A549 (cell line): ENCODE measurements around the gene PNMA5. TPM values are rescaled to one million over a fixed set of nuclear protein-coding genes. Genes with fewer than 3 reads are reported as not detected.

Experiments
- ATAC-seq, 2 experiments: fragments of 200-7000 bp in 1 of 2; fragments of >200 bp in 1 of 2; cut with Nextera tagmentation in 1 of 2; cut with Tn5 transposase in 1 of 2; 3 replicates each; pipeline versions ENCODE4 v1.8.0 to v1.9.1; 2018 to 2020; ENCODE audit warnings: mild to moderate bottlenecking in 1 of 2, moderate library complexity in 1 of 2
- CTCF ChIA-PET: fragments of 300-600 bp; sonication (Branson Sonifier 250); formaldehyde crosslinking; extraction: SDS; loops from one replicate; lab custom pipeline; 2021; ENCODE audit warnings: antibody characterized with exemption, inconsistent platforms; lab: Yijun Ruan, JAX
- POLR2A ChIA-PET: fragments of 350-600 bp; formaldehyde crosslinking; extraction: SDS; loops from one replicate; lab custom pipeline; 2021; ENCODE audit warnings: antibody characterized with exemption, inconsistent platforms; lab: Yijun Ruan, JAX
- DNase-seq, 2 experiments: peaks; one replicate each; pipeline versions ENCODE4 v3.0.0 to v3.0.0-alpha.2; 2011 to 2016; ENCODE audit warnings: low read depth in 1 of 2, low spot score in 1 of 2
- FAIRE-seq: peaks from 2 replicates; lab custom pipeline; 2011; peaks lifted over from hg19 to GRCh38; lab: Jason Lieb, UNC
- H3K27ac ChIP-seq, 2 experiments: fragments of >200 bp; sonication (Bioruptor Twin); formaldehyde crosslinking; 3 replicates each; pipeline ENCODE4 v1.5.1; 2016 to 2017
- H3K4me1 ChIP-seq: fragments of >200 bp; sonication (Bioruptor Twin); formaldehyde crosslinking; 3 replicates; pipeline ENCODE4 v1.6.1; 2016
- H3K4me2 ChIP-seq: fragments of >200 bp; sonication (Bioruptor Twin); formaldehyde crosslinking; 3 replicates; pipeline ENCODE4 v1.6.1; 2016
- H3K4me3 ChIP-seq: fragments of >200 bp; sonication (Bioruptor Twin); formaldehyde crosslinking; 3 replicates; pipeline ENCODE4 v1.5.1; 2016
- H3K9me3 ChIP-seq: fragments of >200 bp; sonication (Bioruptor Twin); formaldehyde crosslinking; 3 replicates; pipeline ENCODE4 v1.6.1; 2016
- CBX8 ChIP-seq: fragments of 200-600 bp; sonication (generic); IDR thresholded peaks from 2 replicates; pipeline ENCODE4 v1.6.1; 2016
- CTCF ChIP-seq: fragments of >200 bp; sonication (Bioruptor Twin); formaldehyde crosslinking; IDR thresholded peaks from 3 replicates; pipeline ENCODE4 v1.5.1; 2016
- EHF ChIP-seq: fragments of 250-450 bp; sonication (Bioruptor Pico); IDR thresholded peaks from 2 replicates; pipeline ENCODE4 v1.5.0; 2020; ENCODE audit warnings: mild to moderate bottlenecking
- EHMT2 ChIP-seq: fragments of 200-600 bp; sonication (generic); IDR thresholded peaks from 2 replicates; pipeline ENCODE4 v1.6.1; 2016; ENCODE audit warnings: antibody characterized with exemption, low read depth, mild to moderate bottlenecking, moderate library complexity
- ESRRA ChIP-seq: fragments of 150-350 bp; IDR thresholded peaks from 2 replicates; pipeline ENCODE4 v1.6.1; 2014; ENCODE audit warnings: mild to moderate bottlenecking, low read length, borderline replicate concordance
- FOSL2 ChIP-seq, 2 experiments: fragments of 450-650 bp in 1 of 2; fragments of >200 bp in 1 of 2; sonication (Bioruptor Twin) in 1 of 2; formaldehyde crosslinking; IDR thresholded peaks; 2 replicates each; pipeline versions ENCODE4 v1.5.0 to v1.6.1; 2016 to 2020; ENCODE audit warnings: mild to moderate bottlenecking in 1 of 2, moderate library complexity in 1 of 2
- GATA3 ChIP-seq: IDR thresholded peaks from 2 replicates; pipeline ENCODE4 v1.6.1; 2012; ENCODE audit warnings: borderline replicate concordance
- HOXA7 ChIP-seq: fragments of 250-450 bp; sonication (Bioruptor Pico); IDR thresholded peaks from 2 replicates; pipeline ENCODE4 v1.5.0; 2020; ENCODE audit warnings: mild to moderate bottlenecking, moderate library complexity
- HOXB5 ChIP-seq: fragments of 250-450 bp; sonication (Bioruptor Pico); IDR thresholded peaks from 2 replicates; pipeline ENCODE4 v1.5.0; 2020; ENCODE audit warnings: mild to moderate bottlenecking, moderate library complexity
- JUNB ChIP-seq: fragments of >200 bp; sonication (Bioruptor Twin); formaldehyde crosslinking; IDR thresholded peaks from 2 replicates; pipeline ENCODE4 v1.6.1; 2016
- KDM5A ChIP-seq: fragments of 200-600 bp; sonication (generic); IDR thresholded peaks from 2 replicates; pipeline ENCODE4 v1.6.1; 2016; ENCODE audit warnings: antibody characterized with exemption, mild to moderate bottlenecking
- MAZ ChIP-seq: fragments of 150-350 bp; IDR thresholded peaks from 2 replicates; pipeline ENCODE4 v1.6.1; 2014; ENCODE audit warnings: antibody characterized with exemption, low read depth, low read length, borderline replicate concordance
- MYC ChIP-seq: IDR thresholded peaks from 2 replicates; pipeline ENCODE4 v1.6.1; 2012; ENCODE audit warnings: mild to moderate bottlenecking, inconsistent platforms, low read length, improper control_type of control experiment, borderline replicate concordance
- PBX3 ChIP-seq: IDR thresholded peaks from 2 replicates; pipeline ENCODE4 v1.6.1; 2012
- POLR2A ChIP-seq: IDR thresholded peaks from 2 replicates; pipeline ENCODE4 v1.6.1; 2012; ENCODE audit warnings: mild to moderate bottlenecking, low read length
- POLR2AphosphoS2 ChIP-seq: conservative IDR thresholded peaks from 2 replicates; pipeline ENCODE4 v1.6.1; 2012; ENCODE audit warnings: low read length, improper control_type of control experiment, inconsistent platforms
- RAD21 ChIP-seq, 2 experiments: fragments of >200 bp in 1 of 2; sonication (Bioruptor Twin) in 1 of 2; formaldehyde crosslinking in 1 of 2; IDR thresholded peaks in 1 of 2; conservative IDR thresholded peaks in 1 of 2; 2 replicates in 1 of 2; 3 replicates in 1 of 2; pipeline ENCODE4 v1.6.1; 2012 to 2018; ENCODE audit warnings: inconsistent platforms in 1 of 2
- RFX5 ChIP-seq: fragments of 450-650 bp; IDR thresholded peaks from 2 replicates; pipeline ENCODE4 v1.7.1; 2014; ENCODE audit warnings: antibody characterized with exemption, mild to moderate bottlenecking, moderate library complexity
- RNF2 ChIP-seq: fragments of 200-600 bp; sonication (generic); IDR thresholded peaks from 2 replicates; pipeline ENCODE4 v1.6.1; 2016; ENCODE audit warnings: low read depth, mild to moderate bottlenecking, antibody characterized with exemption, moderate library complexity, borderline replicate concordance
- SMC3 ChIP-seq: fragments of >200 bp; sonication (Bioruptor Twin); formaldehyde crosslinking; IDR thresholded peaks from 3 replicates; pipeline ENCODE4 v1.6.1; 2018; ENCODE audit warnings: inconsistent platforms
- TP53 ChIP-seq: fragments of 250-450 bp; sonication (Bioruptor Pico); IDR thresholded peaks from 2 replicates; pipeline ENCODE4 v1.5.0; 2021; ENCODE audit warnings: mild to moderate bottlenecking, moderate library complexity
- ZC3H11A ChIP-seq: fragments of 450-650 bp; IDR thresholded peaks from 2 replicates; pipeline ENCODE4 v1.6.1; 2014; ENCODE audit warnings: antibody characterized with exemption, mild to moderate bottlenecking
- WGBS: methylation state at CpG from one replicate; pipeline ENCODE4 v1.1.6; 2017; ENCODE audit errors: missing lambda C conversion rate; 5-methylcytosine and 5-hydroxymethylcytosine counted together
- polyA minus RNA-seq: library from RNA; depleted of rRNA, polyadenylated mRNA; stranded (reverse); fragments of >200 nt; gene quantifications from 2 replicates; pipeline ENCODE4 v1.2.3, GENCODE V29; 2011; rRNA and poly(A)+ RNA removed
- polyA plus RNA-seq, 4 experiments: library from polyadenylated mRNA; depleted of rRNA in 3 of 4; stranded (reverse); fragments of >200 nt; fragmentation: RNase III in 1 of 4; extraction: RNeasy Plus Mini Kit Qiagen cat#74134 plus additional on column Dnase treatment in 1 of 4; gene quantifications; 2 replicates in 3 of 4; 3 replicates in 1 of 4; pipeline ENCODE4 v1.2.3, GENCODE V29; 2011 to 2017
- TF ChIP-seq, protein P1 (sequence below): fragments of 200-600 bp; sonication (generic); IDR thresholded peaks from 2 replicates; pipeline ENCODE4 v1.6.1; 2016; ENCODE audit warnings: antibody characterized with exemption, mild to moderate bottlenecking, moderate library complexity
- TF ChIP-seq, protein P2 (sequence below): IDR thresholded peaks from 2 replicates; pipeline ENCODE4 v1.6.1; 2012
- TF ChIP-seq, protein P3 (sequence below): fragments of >200 bp; sonication (Bioruptor Twin); formaldehyde crosslinking; IDR thresholded peaks from 3 replicates; pipeline ENCODE4 v1.6.1; 2016

PNMA5 gene
- polyA plus RNA-seq (2011; rRNA removed) (not detected in 2 replicates), polyA plus RNA-seq (2017; fragmentation: RNase III; extraction: RNeasy Plus Mini Kit Qiagen cat#74134 plus additional on column Dnase treatment) (not detected in 3 replicates), polyA minus RNA-seq (not detected in 2 replicates)
- not detected in 2 replicates for polyA plus RNA-seq (2012; cell fraction: cytosol; rRNA removed)
- polyA plus RNA-seq (2012; cell fraction: nucleus; rRNA removed) = not detected in 2 replicates

DNA sequence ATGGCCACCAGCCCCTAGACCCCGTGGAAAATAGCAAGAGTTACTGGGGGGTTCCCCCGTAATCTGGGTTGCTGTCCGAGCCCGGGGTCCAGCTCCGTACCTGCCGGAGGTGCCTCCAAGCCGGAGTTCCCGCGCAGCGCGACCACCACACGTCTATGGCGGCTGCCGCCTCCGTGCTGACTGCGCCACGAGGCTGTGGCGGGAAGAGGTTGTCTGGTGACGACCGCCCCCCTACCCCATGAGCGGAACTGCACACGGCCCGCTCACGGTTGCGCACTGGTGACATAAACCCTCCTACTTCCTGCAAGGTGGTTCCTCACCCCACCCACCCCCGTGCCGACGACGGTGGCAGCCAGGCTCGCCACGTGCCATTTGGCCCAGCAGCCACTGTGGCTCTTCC lies at the start of gene PNMA5:
Gene PNMA5 (minus strand): TSS at position 184 of the 400 bp plus-strand sequence. CDS start 2,518 bp downstream, outside the sequence.
- ChIA-PET POLR2A (no interaction called here), CTCF (interaction anchor here (0.7 kb wide), 1 partner anchor 513 kb away, joined by 3 read pairs; no protein-coding TSS in a partner anchor)
- Histone ChIP-seq H3K9me3 (no peaks in the 10 kb centered on the region), H3K4me2 (no peak within 1 kb of the TSS), H3K4me3 (no peak within 1 kb of the TSS), H3K27ac (no peak within 1 kb of the TSS), H3K4me1 (no peaks in the 10 kb centered on the region)
- TF ChIP-seq KDM5A (no peak), CBX8 (no peak), MAZ (no peak), ESRRA (no peak), RAD21 (conservative IDR thresholded peaks at IDR 0.05 in 1 of 2, IDR thresholded peaks at IDR 0.05 in 1 of 2) (no peak), ZC3H11A (no peak), RNF2 (no peak), RFX5 (no peak), FOSL2 (IDR thresholded peaks at IDR 0.05) (no peak), FOSL2 (CRISPR knock-in tag; IDR thresholded peaks at IDR 0.05) (no peak), POLR2A (no peak), POLR2AphosphoS2 (no peak), HOXB5 (CRISPR knock-in tag) (no peak), TP53 (no peak), EHF (CRISPR knock-in tag) (no peak), MYC (no peak), EHMT2 (no peak)
- TF ChIP-seq, protein P1, sequence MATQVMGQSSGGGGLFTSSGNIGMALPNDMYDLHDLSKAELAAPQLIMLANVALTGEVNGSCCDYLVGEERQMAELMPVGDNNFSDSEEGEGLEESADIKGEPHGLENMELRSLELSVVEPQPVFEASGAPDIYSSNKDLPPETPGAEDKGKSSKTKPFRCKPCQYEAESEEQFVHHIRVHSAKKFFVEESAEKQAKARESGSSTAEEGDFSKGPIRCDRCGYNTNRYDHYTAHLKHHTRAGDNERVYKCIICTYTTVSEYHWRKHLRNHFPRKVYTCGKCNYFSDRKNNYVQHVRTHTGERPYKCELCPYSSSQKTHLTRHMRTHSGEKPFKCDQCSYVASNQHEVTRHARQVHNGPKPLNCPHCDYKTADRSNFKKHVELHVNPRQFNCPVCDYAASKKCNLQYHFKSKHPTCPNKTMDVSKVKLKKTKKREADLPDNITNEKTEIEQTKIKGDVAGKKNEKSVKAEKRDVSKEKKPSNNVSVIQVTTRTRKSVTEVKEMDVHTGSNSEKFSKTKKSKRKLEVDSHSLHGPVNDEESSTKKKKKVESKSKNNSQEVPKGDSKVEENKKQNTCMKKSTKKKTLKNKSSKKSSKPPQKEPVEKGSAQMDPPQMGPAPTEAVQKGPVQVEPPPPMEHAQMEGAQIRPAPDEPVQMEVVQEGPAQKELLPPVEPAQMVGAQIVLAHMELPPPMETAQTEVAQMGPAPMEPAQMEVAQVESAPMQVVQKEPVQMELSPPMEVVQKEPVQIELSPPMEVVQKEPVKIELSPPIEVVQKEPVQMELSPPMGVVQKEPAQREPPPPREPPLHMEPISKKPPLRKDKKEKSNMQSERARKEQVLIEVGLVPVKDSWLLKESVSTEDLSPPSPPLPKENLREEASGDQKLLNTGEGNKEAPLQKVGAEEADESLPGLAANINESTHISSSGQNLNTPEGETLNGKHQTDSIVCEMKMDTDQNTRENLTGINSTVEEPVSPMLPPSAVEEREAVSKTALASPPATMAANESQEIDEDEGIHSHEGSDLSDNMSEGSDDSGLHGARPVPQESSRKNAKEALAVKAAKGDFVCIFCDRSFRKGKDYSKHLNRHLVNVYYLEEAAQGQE = no peak
- 91% methylated on average over 22 of the region's 31 CpGs for WGBS
- no peak for ATAC-seq
- FAIRE-seq = no peak
- no peak for DNase-seq

DNA sequence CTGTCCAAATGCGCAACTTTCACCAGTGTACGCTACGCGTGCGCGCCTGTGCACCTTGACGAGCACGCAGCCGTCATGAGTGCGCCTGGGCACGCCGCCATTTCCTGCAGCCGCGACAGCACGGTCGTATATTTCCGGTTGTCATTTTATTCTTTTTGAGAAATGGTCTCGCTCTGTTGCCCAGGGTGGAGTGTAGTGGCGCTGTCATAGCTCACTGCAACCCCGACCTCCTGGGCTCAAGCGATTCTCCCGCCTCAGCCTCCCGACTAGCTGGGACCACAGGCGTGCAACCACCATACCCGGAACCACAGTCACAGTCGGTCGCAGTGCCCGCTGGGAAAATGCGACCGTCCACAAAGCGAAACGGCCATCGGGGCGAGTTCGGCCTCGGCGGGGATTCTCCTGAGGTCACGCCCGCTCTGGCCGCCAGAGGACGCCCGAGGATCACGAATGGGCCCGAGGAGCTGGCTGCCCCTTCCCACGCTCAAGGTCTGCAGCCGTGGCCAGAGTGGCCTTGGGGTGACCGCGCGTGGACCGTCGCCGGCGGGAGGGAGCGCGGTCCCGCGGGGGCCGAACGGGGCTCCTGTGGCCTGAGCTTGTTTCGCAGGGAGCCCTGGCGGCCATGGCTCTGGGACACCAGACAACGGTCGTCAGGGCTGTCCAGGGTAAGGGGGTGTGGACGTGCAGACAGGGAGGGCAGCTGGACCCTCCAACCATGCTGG lies 38.6 kb upstream of the PNMA5 start:
- Histone ChIP-seq H3K4me3 (peak overlapping the region; percentile 34; the same call in 2 of the 3 replicates), H3K27ac (peak overlapping the region in 1 of 2 experiments; percentile 44; a peak in 2 of 6 replicates), H3K4me2 (peak overlapping the region; percentile 77), H3K4me1 (no peaks in the 10 kb centered on the region), H3K9me3 (no peaks in the 10 kb centered on the region; the same call in 2 of the 3 replicates)
- FAIRE-seq = no peak
- 59% methylated on average over 33 of the region's 64 CpGs for WGBS
- POLR2A ChIA-PET = no interaction called here
- DNase-seq = peak; percentile 55 to 77
- ATAC-seq = peak; percentile 80 to 90
- CTCF ChIA-PET = interaction anchor here (0.7 to 3.4 kb wide), 53 partner anchors 10 to 915 kb away, joined by 3 to 32 read pairs (median 4); partner anchors contain the start of genes HAUS7 and TREX2
- TF ChIP-seq GATA3 = no peak
- TF ChIP-seq, protein P2, sequence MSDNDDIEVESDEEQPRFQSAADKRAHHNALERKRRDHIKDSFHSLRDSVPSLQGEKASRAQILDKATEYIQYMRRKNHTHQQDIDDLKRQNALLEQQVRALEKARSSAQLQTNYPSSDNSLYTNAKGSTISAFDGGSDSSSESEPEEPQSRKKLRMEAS = no peak
- peak; percentile 80 for TF ChIP-seq CTCF
- TF ChIP-seq SMC3 = peak; percentile 89
- TF ChIP-seq EHF (CRISPR knock-in tag) = no peak
- TF ChIP-seq KDM5A = no peak
- TF ChIP-seq RNF2 = no peak
- TF ChIP-seq RAD21 (conservative IDR thresholded peaks at IDR 0.05 in 1 of 2, IDR thresholded peaks at IDR 0.05 in 1 of 2) = peak; percentile 88 to 97
- TF ChIP-seq, protein P3, sequence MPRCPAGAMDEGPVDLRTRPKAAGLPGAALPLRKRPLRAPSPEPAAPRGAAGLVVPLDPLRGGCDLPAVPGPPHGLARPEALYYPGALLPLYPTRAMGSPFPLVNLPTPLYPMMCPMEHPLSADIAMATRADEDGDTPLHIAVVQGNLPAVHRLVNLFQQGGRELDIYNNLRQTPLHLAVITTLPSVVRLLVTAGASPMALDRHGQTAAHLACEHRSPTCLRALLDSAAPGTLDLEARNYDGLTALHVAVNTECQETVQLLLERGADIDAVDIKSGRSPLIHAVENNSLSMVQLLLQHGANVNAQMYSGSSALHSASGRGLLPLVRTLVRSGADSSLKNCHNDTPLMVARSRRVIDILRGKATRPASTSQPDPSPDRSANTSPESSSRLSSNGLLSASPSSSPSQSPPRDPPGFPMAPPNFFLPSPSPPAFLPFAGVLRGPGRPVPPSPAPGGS = no peak
- TF ChIP-seq JUNB = no peak
- TF ChIP-seq CBX8 = no peak
- TF ChIP-seq PBX3 = no peak
- TF ChIP-seq HOXA7 (CRISPR knock-in tag) = no peak
- TF ChIP-seq RFX5 = no peak
- TF ChIP-seq MAZ = no peak
- TF ChIP-seq FOSL2 (IDR thresholded peaks at IDR 0.05) = no peak
- no peak for TF ChIP-seq FOSL2 (CRISPR knock-in tag; IDR thresholded peaks at IDR 0.05)
- TF ChIP-seq, all 56 proteins: peak for 3
